HTERT RPE-1 (cell line): ENCODE results near the gene MXD3.
"Not testable (repeated sequence)": the region's sequence is repeated elsewhere in the genome, so short reads cannot be mapped to it uniquely, and the experiment has no call there.

Experiments
- in situ Hi-C: fragments of 300-500 bp; cut with MboI; formaldehyde crosslinking; loops from 4 replicates; pipeline ENCODE4 v1.14.3; 2020; ENCODE audit warnings: low sequenced_read_pairs

Gene MXD3

DNA sequence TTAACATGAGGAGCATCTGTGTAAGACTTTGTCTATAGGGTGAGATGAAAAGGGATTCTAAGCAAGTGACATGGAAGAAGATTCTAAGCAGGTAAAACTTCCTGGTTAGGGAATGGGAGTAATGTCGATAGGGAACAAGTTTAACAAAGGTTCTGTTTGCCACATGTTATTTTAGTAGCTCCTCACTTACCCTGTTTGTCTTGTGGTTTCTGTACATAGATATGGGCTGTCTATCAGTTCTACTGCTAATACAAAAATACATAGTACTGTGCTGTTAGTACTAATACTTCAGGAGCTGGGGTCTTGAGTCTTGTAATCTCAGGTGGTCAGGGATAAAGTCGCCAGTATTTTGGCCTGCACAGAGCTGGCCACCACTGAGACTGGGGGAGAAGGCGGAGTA, 41.0 kb downstream of the MXD3 start:
- in situ Hi-C loops, result no loop called here

DNA sequence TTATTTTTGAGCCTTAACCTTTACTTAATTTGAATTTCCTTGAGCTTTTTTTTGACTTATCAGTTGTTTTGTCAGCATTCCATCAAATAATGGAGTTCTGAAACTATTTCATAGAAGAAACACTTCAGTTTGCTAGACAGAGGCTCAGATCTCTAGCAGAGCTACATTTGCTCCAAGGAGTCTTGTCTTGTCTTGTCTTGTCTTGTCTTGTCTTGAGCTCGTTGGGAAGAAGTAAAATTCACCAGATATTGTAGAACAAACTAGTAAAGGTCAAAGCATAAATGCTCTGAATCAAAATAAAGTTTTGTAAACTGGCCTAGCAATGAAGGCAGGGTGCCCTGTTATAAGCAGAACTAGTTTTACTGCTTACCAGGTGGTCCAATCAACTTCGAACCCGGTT, 41.7 kb downstream of the MXD3 start:
- in situ Hi-C loops, result no loop called here

DNA sequence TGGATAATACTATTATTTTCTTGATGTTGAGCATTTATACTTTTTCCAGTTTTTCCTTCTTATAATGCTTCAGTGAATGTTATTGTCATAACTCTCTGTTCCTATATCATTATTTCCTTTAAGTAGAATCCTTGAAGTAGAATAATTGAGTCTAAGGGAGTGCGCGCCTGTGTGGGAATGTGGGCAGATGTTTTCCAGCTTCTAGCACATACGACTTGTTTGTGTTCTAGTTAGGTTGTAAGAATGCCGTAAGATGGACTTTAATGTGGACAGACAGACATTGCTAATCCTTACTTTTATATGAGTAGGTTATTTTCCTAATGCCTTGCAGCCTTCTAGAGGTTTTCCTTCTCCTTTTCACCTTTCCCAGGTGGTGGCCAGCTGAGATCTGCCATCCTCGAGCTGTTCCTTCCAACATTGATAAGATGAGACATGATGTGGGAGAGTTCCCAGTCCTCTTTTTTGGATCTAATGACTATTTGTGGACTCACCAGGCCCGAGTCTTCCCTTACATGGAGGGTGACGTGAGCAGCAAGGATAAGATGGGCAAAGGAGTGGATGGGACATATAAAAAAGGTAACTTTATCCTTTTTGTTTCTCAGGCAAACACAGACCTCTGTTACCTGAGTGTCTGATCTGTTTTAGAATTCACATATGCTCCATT, 42.3 kb downstream of the MXD3 start:
- in situ Hi-C loops, result no loop called here

DNA sequence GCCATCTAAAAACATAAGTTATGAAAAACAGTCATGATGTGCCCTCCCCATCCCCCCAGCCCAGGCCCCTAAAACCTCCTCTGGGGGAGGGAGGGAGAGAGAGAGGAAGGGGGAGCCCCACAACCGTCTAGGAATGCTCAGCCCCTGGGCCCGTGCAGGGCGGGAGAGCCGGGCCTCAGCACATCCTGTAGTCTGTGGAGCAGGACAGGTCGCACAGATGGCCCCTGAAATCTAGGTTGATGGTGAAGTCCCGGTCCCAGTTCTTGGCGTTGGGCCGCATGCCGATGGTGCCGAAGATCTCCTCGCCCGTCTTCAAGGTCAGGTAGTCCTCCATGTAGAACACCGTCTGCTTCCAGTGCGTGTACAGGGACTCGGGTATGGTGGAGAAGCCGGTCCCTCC, 46.3 kb downstream of the MXD3 start:
- in situ Hi-C loops, result no loop called here

DNA sequence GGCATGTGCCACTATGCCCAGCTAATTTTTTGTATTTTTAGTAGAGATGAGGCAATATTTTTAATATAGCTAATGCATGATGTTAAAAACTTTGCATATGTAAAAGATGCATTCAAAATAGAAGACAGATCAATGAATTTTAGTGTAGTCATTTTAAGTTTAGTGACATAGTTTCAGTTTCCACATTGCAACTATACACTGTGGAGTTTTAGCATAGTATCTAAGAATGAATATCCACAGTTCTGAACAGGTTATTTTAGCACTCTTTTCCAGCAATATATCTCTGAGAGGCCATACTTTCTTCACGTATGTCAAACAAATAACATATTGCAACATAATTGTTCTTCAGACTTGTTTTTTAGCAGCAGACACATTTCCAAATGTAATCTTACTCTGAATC, 47.5 kb downstream of the MXD3 start:
- in situ Hi-C loops, result no loop called here

DNA sequence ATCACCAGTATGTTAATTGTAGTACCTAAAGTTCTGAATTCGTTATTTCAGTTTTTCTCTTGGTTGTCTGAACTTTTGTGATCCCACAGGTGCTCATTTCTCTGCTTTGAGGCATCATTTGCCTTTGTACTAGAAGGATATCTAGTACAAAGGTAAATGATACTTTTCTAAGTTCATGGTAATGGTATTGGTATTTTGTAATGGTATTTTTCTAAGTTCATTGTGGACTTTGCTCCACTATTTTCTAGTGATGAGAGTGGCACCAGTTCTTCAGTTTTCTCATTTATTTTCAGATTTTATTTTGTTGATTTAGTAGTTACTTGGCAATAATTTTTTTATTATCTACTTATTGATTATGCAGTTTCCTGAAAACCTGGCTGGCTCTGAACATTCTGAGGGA, 50.2 kb downstream of the MXD3 start:
- in situ Hi-C loops, result no loop called here

DNA sequence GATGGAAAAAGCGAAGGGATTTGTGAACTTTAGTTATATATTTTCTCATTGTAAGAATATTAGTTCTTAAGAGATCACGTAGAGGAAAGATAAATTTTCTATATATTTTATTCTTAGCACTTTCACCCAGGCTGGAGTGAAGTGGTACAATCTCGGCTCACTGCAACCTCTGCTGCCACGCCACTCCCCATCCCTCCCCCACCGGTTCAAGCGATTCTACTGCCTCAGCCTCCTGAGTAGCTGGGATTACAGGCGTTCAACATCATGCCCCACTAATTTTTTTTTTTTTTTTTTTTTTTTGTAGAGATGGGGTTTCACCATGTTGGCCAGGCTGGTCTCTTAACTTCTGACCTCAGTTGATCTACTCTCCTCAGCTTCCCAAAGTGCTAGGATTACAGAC, 50.7 kb downstream of the MXD3 start:
- in situ Hi-C loops, result no loop called here

DNA sequence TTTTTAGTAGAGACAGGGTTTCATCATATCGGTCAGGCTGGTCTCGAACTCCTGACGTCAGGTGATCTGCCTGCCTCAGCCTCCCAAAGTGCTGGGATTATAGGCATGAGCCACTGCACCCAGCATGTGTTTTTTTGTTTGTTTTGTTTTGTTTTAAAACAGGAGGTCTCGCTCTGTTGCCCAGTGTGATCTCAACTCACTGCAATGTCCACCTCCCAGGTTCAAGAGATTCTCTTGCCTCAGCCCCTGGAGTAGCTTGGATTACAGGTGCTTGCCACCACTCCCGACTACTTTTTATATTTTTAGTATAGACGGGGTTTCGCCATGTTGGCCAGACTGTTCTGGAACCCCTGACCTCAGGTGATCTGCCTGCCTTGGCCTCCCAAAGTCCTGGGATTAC, 53.0 kb downstream of the MXD3 start:
- in situ Hi-C loops, result not testable (repeated sequence)
